DMS79 treated with DMSO at 0.1 percent for 48 hours (cell line): ENCODE measurements around the gene CFDP1.
A peak's percentile ranks its signal among the peaks of the same experiment; 100 is the strongest.

ENCODE experiments used
- DNase-seq: peaks from one replicate; lab custom pipeline; 2025; lab: John Stamatoyannopoulos, UW

The CFDP1 gene

GRCh38 chr16:75432828-75433731 is at the start of gene CFDP1:
Gene CFDP1 (minus strand): TSS chr16:75433503. CDS start chr16:75433352, 151 bp downstream.
- peak; percentile 82 for DNase-seq

- DNase-seq: peak; percentile 47
These were observed 49.3 kb upstream of the CFDP1 start for GRCh38 chr16:75482434-75483205.

GRCh38 chr16:75481475-75481874 is 48.2 kb upstream of the CFDP1 start:
- no peak for DNase-seq

- DNase-seq: no peak
These were observed 46.2 kb upstream of the CFDP1 start for GRCh38 chr16:75479421-75479990.

GRCh38 chr16:75478480-75479345 is 45.4 kb upstream of the CFDP1 start:
- no peak for DNase-seq

GRCh38 chr16:75477680-75478473 is 44.6 kb upstream of the CFDP1 start:
- DNase-seq: peak; percentile 82

GRCh38 chr16:75476817-75477216 is 43.5 kb upstream of the CFDP1 start:
- no peak for DNase-seq

- no peak for DNase-seq
These were observed 42.1 kb upstream of the CFDP1 start for GRCh38 chr16:75475420-75475847.

GRCh38 chr16:75472908-75473877 is 39.9 kb upstream of the CFDP1 start:
- DNase-seq: no peak

GRCh38 chr16:75471723-75472633 is 38.7 kb upstream of the CFDP1 start:
- DNase-seq: peak; percentile 53

- no peak for DNase-seq
These were observed 33.5 kb upstream of the CFDP1 start for GRCh38 chr16:75466760-75467159.

- DNase-seq: peak; percentile 74
These were observed 31.0 kb upstream of the CFDP1 start, which contains the start of gene TMEM170A for GRCh38 chr16:75464122-75464918. Gene TMEM170A (minus strand): TSS chr16:75464689. CDS start chr16:75464600, 89 bp downstream.

GRCh38 chr16:75463389-75464121 is 30.3 kb upstream of the CFDP1 start:
- DNase-seq: peak; percentile 3

- DNase-seq: no peak
These were observed 29.5 kb upstream of the CFDP1 start for GRCh38 chr16:75462806-75463205.

GRCh38 chr16:75461575-75461974 is 28.3 kb upstream of the CFDP1 start:
- DNase-seq: no peak

GRCh38 chr16:75460446-75460845 is 27.1 kb upstream of the CFDP1 start:
- no peak for DNase-seq

- no peak for DNase-seq
These were observed 26.4 kb upstream of the CFDP1 start for GRCh38 chr16:75459691-75460090.
